GM12878 (cell line): ENCODE measurements around the gene HTATIP2. TPM values are rescaled to one million over a fixed set of nuclear protein-coding genes. Genes with fewer than 3 reads are reported as not detected.

Experiments
- ATAC-seq: fragments of 200-7000 bp; cut with Tn5 transposase; 3 replicates; pipeline ENCODE4 v1.9.1; 2020; ENCODE audit warnings: mild to moderate bottlenecking, moderate library complexity
- BruUV-seq: library from RNA; stranded (reverse); fragments of 400-500 nt; replicated peaks from 2 replicates; lab custom pipeline; 2021; lab: Mats Ljungman, UMichigan
- CTCF ChIA-PET: fragments of 300-600 bp; sonication (Branson Sonifier 250); formaldehyde crosslinking; extraction: SDS; loops from one replicate; lab custom pipeline; 2021; ENCODE audit warnings: inconsistent platforms; lab: Yijun Ruan, JAX
- POLR2A ChIA-PET: fragments of 350-600 bp; formaldehyde crosslinking; extraction: SDS; loops from one replicate; lab custom pipeline; 2021; ENCODE audit warnings: inconsistent platforms; lab: Charles Lee
- RAD21 ChIA-PET: fragments of 300-600 bp; sonication (Branson Sonifier 250); formaldehyde crosslinking; loops from one replicate; lab custom pipeline; 2023; ENCODE audit warnings: antibody characterized with exemption; ENCODE audit not compliant: unreplicated experiment; lab: Charles Lee
- SMC1A ChIA-PET: fragments of 300-600 bp; sonication (Branson Sonifier 250); formaldehyde crosslinking; loops from one replicate; lab custom pipeline; 2023; ENCODE audit not compliant: unreplicated experiment, uncharacterized antibody; lab: Charles Lee
- DNase-seq: peaks from one replicate; pipeline ENCODE4 v3.0.0-alpha.2; 2011; ENCODE audit warnings: low read depth, low spot score
- FAIRE-seq: peaks from 3 replicates; lab custom pipeline; 2011; peaks lifted over from hg19 to GRCh38; lab: Jason Lieb, UNC
- H2AFZ ChIP-seq: 2 replicates; pipeline ENCODE4 v1.6.0; 2011; ENCODE audit warnings: low read depth, low read length, control low read depth; ENCODE audit not compliant: control insufficient read depth
- H3K27ac ChIP-seq: 2 replicates; pipeline ENCODE4 v1.5.1; 2011; ENCODE audit warnings: control low read depth; ENCODE audit not compliant: control insufficient read depth, insufficient read depth
- H3K27me3 ChIP-seq, 2 experiments: replicated peaks in 1 of 2; 2 replicates each; pipeline versions ENCODE4 v1.6.0 to v1.6.1; 2011; ENCODE audit warnings: low read length in 1 of 2; ENCODE audit not compliant: control insufficient read depth in 2 of 2, insufficient read depth in 2 of 2
- H3K36me3 ChIP-seq, 2 experiments: 2 replicates each; pipeline ENCODE4 v1.5.1; 2011; ENCODE audit warnings: low read length in 1 of 2; ENCODE audit not compliant: control insufficient read depth in 2 of 2, insufficient read depth in 2 of 2
- H3K4me1 ChIP-seq: 2 replicates; pipeline ENCODE4 v1.6.1; 2011; ENCODE audit warnings: mild to moderate bottlenecking, low read length, moderate library complexity, mixed read lengths; ENCODE audit not compliant: control insufficient read depth, insufficient read depth
- H3K4me2 ChIP-seq: 2 replicates; pipeline ENCODE4 v1.6.0; 2011; ENCODE audit warnings: control low read depth; ENCODE audit not compliant: control insufficient read depth, insufficient read depth
- H3K4me3 ChIP-seq: fragments of 200-600 bp; sonication (generic); 2 replicates; pipeline ENCODE4 v1.5.1; 2016
- H3K79me2 ChIP-seq: 2 replicates; pipeline ENCODE4 v1.6.0; 2011; ENCODE audit warnings: low read length; ENCODE audit not compliant: control insufficient read depth, insufficient read depth
- H3K9ac ChIP-seq: 2 replicates; pipeline ENCODE4 v1.8.0; 2011; ENCODE audit warnings: low read length, control low read depth, mixed read lengths; ENCODE audit not compliant: control insufficient read depth, insufficient read depth
- H3K9me3 ChIP-seq: replicated peaks from 3 replicates; pipeline ENCODE4 v1.5.1; 2011; ENCODE audit warnings: mild to moderate bottlenecking, low read length; ENCODE audit not compliant: control insufficient read depth, insufficient read depth
- H4K20me1 ChIP-seq: 2 replicates; pipeline ENCODE4 v1.6.0; 2011; ENCODE audit not compliant: control insufficient read depth, insufficient read depth
- ELK1 ChIP-seq: IDR thresholded peaks from 2 replicates; pipeline ENCODE4 v1.6.1; 2012; ENCODE audit warnings: low read depth, low read length, improper control_type of control experiment
- GATAD2B ChIP-seq: fragments of 450-650 bp; conservative IDR thresholded peaks from 2 replicates; pipeline ENCODE4 v1.6.1; 2017; ENCODE audit warnings: low read depth, mild to moderate bottlenecking, moderate library complexity
- NFYA ChIP-seq: IDR thresholded peaks from 2 replicates; pipeline ENCODE4 v1.6.1; 2011; ENCODE audit warnings: low read depth, mild to moderate bottlenecking, low read length, improper control_type of control experiment, borderline replicate concordance
- RAD51 ChIP-seq: fragments of 450-650 bp; IDR thresholded peaks from 2 replicates; pipeline ENCODE4 v1.6.1; 2016; ENCODE audit warnings: moderate library complexity, mild to moderate bottlenecking, inconsistent platforms
- RBBP5 ChIP-seq: fragments of 200-600 bp; sonication (generic); conservative IDR thresholded peaks from 2 replicates; pipeline ENCODE4 v1.6.1; 2016
- RFX5 ChIP-seq: IDR thresholded peaks from 2 replicates; pipeline ENCODE4 v1.6.1; 2011; ENCODE audit warnings: low read depth, low read length, improper control_type of control experiment
- SIX5 ChIP-seq: IDR thresholded peaks from 2 replicates; pipeline ENCODE4 v1.6.1; 2011; ENCODE audit warnings: mild to moderate bottlenecking, low read depth, low read length, moderate library complexity; ENCODE audit not compliant: severe bottlenecking
- SMC3 ChIP-seq: IDR thresholded peaks from 2 replicates; pipeline ENCODE4 v1.6.1; 2011; ENCODE audit warnings: low read length, improper control_type of control experiment, borderline replicate concordance
- WGBS: methylation state at CpG from one replicate; pipeline ENCODE4 v1.1.6; 2016; ENCODE audit warnings: low lambda C conversion rate; ENCODE audit not compliant: insufficient replicate concordance, insufficient coverage; ENCODE audit errors: missing lambda C conversion rate; 5-methylcytosine and 5-hydroxymethylcytosine counted together
- in situ Hi-C: fragments of 300-500 bp; cut with MboI; formaldehyde crosslinking; loops from 9 replicates; pipeline ENCODE4 v1.14.3; 2018; ENCODE audit warnings: mixed read lengths
- intact Hi-C: fragments of 100-400 bp; cut with micrococcal nuclease; formaldehyde crosslinking; loops from one replicate; pipeline ENCODE4 v1.14.2; 2022; ENCODE audit not compliant: unreplicated experiment
- polyA plus RNA-seq, 11 experiments: library from polyadenylated mRNA; depleted of rRNA in 4 of 11; unstranded in 6 of 11; stranded (reverse) in 5 of 11; fragments of >200 nt; fragmentation: Nextera tagmentation in 4 of 11; fragmentation: Illumina TruSeq in 1 of 11; extraction: Ambion mirVana in 4 of 11; extraction: Trizol in 1 of 11; gene quantifications; 1 replicate in 1 of 11; 2 replicates in 10 of 11; pipeline versions ENCODE4 v1.2.1 to v1.2.3, GENCODE V29; 2011 to 2016; ENCODE audit warnings: inconsistent platforms in 2 of 11, missing spikeins in 2 of 11, low read depth in 1 of 11
- total RNA-seq, 4 experiments: library from RNA; depleted of rRNA in 3 of 4; stranded (reverse); fragments of >200 nt in 3 of 4; fragmentation: Illumina TruSeq in 1 of 4; extraction: Trizol in 1 of 4; gene quantifications; 2 replicates each; pipeline versions ENCODE4 v1.2.1 to v1.2.3, GENCODE V29; 2013 to 2021
- TF ChIP-seq, protein P1 (sequence below): IDR thresholded peaks from 2 replicates; pipeline ENCODE4 v1.6.1; 2012; ENCODE audit warnings: low read length, inconsistent platforms

Gene HTATIP2
- total and polyA plus RNA-seq, 10 of the 15 experiments (the other 5 are each of a cell fraction or from before 2014, with no cell fraction given): 25.4 to 58.5 (median 42.2) TPM

GRCh38 chr11:20373147-20373546, 9.6 kb downstream of the HTATIP2 start:
- Histone ChIP-seq H3K79me2 (no peaks in the 10 kb centered on the region), H3K36me3 (peaks cover 0 to 3% of the 10 kb centered on the region in 2 experiments; a peak in 1 of 4 replicates), H3K4me2 (no peak overlapping the region), H3K27ac (no peak overlapping the region), H3K9me3 (no peaks in the 10 kb centered on the region), H3K27me3 (no peaks in the 10 kb centered on the region), H3K4me3 (no peak overlapping the region), H4K20me1 (no peaks in the 10 kb centered on the region), H3K9ac (no peak overlapping the region), H2AFZ (no peak overlapping the region), H3K4me1 (no peaks in the 10 kb centered on the region)
- SMC1A ChIA-PET: interaction anchor here (1.3 kb wide), 1 partner anchor 8 kb away, joined by 3 read pairs; no protein-coding TSS in a partner anchor
- in situ Hi-C loops: no loop called here
- TF ChIP-seq ELK1 (no peak), SIX5 (no peak), NFYA (no peak), SMC3 (no peak), RBBP5 (no peak), RAD51 (no peak), GATAD2B (no peak), RFX5 (no peak)
- TF ChIP-seq, protein P1, sequence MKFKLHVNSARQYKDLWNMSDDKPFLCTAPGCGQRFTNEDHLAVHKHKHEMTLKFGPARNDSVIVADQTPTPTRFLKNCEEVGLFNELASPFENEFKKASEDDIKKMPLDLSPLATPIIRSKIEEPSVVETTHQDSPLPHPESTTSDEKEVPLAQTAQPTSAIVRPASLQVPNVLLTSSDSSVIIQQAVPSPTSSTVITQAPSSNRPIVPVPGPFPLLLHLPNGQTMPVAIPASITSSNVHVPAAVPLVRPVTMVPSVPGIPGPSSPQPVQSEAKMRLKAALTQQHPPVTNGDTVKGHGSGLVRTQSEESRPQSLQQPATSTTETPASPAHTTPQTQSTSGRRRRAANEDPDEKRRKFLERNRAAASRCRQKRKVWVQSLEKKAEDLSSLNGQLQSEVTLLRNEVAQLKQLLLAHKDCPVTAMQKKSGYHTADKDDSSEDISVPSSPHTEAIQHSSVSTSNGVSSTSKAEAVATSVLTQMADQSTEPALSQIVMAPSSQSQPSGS: no peak
- intact Hi-C loops: no loop called here
- 97% methylated on average over 13 of the region's 13 CpGs for whole genome bisulfite sequencing
- CTCF ChIA-PET: interaction anchor here (1.5 to 3.0 kb wide), 2 partner anchors 19 to 24 kb away, joined by 3 to 13 read pairs; no protein-coding TSS in a partner anchor
- RAD21 ChIA-PET: no interaction called here
- DNase-seq (no peak), FAIRE-seq (no peak), ATAC-seq (no peak)
- POLR2A ChIA-PET: no interaction called here
- BruUV-seq: no TSS peak
